Measurements from ENCODE around the gene KCNA5. TPM values are rescaled to one million over a fixed set of nuclear protein-coding genes. Genes with fewer than 3 reads are reported as not detected.

Gene KCNA5
- total and polyA plus RNA-seq, 2 of the 4 experiments (the other 2 are of a cell fraction): not detected

GRCh38 chr12:5026342-5026938, 17.2 kb upstream of the KCNA5 start:
- no peak overlapping the region for H3K14ac ChIP-seq (replicated peaks; ENCODE audit: low read depth, low read length)

More at GRCh38 chr12:5026342-5026938, 17.2 kb upstream of the KCNA5 start:
- Histone ChIP-seq H4K8ac (ENCODE audit: low read depth in 2 of 2, low read length in 2 of 2) (no peak overlapping the region), H3K9me1 (ENCODE audit: insufficient read depth, low read length) (no peaks in the 10 kb centered on the region), H2BK15ac (ENCODE audit: low read depth, low read length) (no peak overlapping the region), H3K9ac (ENCODE audit: low read depth, low read length) (no peak overlapping the region), H3K23ac (ENCODE audit: low read depth, low read length) (no peak overlapping the region), H2BK20ac (ENCODE audit: low read depth, low read length) (no peak overlapping the region), H2AK5ac (ENCODE audit: low read depth, low read length) (no peak overlapping the region), H3K9me3 (ENCODE audit: control insufficient read depth, insufficient read depth, low read length) (no peaks in the 10 kb centered on the region), H3K18ac (ENCODE audit: low read depth, low read length) (no peak overlapping the region), H3K36me3 (ENCODE audit: control insufficient read depth, insufficient read depth, low read length) (no peaks in the 10 kb centered on the region), H3K4ac (ENCODE audit: low read depth, low read length) (no peak overlapping the region), H2AFZ (replicated peaks; ENCODE audit: low read length, poor library complexity) (no peak overlapping the region), H3K4me2 (ENCODE audit: low read depth, low read length) (no peak overlapping the region), H3K27ac (ENCODE audit: insufficient read depth, low read length) (no peak overlapping the region), H3K4me3 (ENCODE audit: insufficient read depth, low read depth, low read length) (no peak overlapping the region), H3K27me3 (ENCODE audit: control insufficient read depth, insufficient read depth, low read length) (peaks cover 22% of the 10 kb centered on the region), H4K20me1 (ENCODE audit: insufficient read depth, low read length) (no peaks in the 10 kb centered on the region), H2BK120ac (ENCODE audit: low read depth, low read length) (no peak overlapping the region), H4K91ac (ENCODE audit: insufficient read depth, low read depth, low read length) (no peak overlapping the region), H3K4me1 (ENCODE audit: control insufficient read depth, insufficient read depth, low read length) (no peaks in the 10 kb centered on the region), H3K56ac (ENCODE audit: extremely low read depth, insufficient read depth, low read length) (no peak overlapping the region), H2AK9ac (replicated peaks; ENCODE audit: low read depth, low read length, poor library complexity) (no peak overlapping the region), H2BK5ac (ENCODE audit: low read depth, low read length, poor library complexity, severe bottlenecking) (no peak overlapping the region), H3K79me1 (ENCODE audit: low read depth in 1 of 2, low read length in 2 of 2) (no peaks in the 10 kb centered on the region), H4K5ac (ENCODE audit: low read depth, low read length) (no peak overlapping the region)
- TF ChIP-seq NFE2L2 (IDR thresholded peaks at IDR 0.05; ENCODE audit: low read depth, low read length): no peak
- TF ChIP-seq CHD1 (IDR thresholded peaks at IDR 0.05; ENCODE audit: low read depth, low read length): no peak
- no peak for TF ChIP-seq SMC3 (IDR thresholded peaks at IDR 0.05; ENCODE audit: low read depth, low read length)
- CTCF ChIA-PET: no interaction called here
- in situ Hi-C loops (cut with MboI; ENCODE audit: low sequenced_read_pairs): no loop called here
- DNase-seq (no peak), ATAC-seq (ENCODE audit: low read depth) (no peak)
- intact Hi-C loops (cut with micrococcal nuclease): loop anchor here (10.0 kb wide), 1 partner anchor 768 kb away; no protein-coding TSS in a partner anchor
- POLR2A ChIA-PET (ENCODE audit: unreplicated experiment): no interaction called here
- dilution Hi-C loops (cut with HindIII; ENCODE audit: low sequenced_read_pairs, unreplicated experiment): no loop called here
- WGBS, 2 experiments (ENCODE audit: extremely low coverage in 2 of 2, insufficient read length in 1 of 2): 60% methylated on average over 1 of the region's 4 CpGs; no CpG with 5 or more reads in 1 of the 2 experiments
- no TSS peak for BruUV-seq (replicated peaks)
